ENCODE measurements around the gene ZDHHC7.
"Not testable (repeated sequence)": the region's sequence is repeated elsewhere in the genome, so short reads cannot be mapped to it uniquely, and the experiment has no call there.

The ZDHHC7 gene, protein sequence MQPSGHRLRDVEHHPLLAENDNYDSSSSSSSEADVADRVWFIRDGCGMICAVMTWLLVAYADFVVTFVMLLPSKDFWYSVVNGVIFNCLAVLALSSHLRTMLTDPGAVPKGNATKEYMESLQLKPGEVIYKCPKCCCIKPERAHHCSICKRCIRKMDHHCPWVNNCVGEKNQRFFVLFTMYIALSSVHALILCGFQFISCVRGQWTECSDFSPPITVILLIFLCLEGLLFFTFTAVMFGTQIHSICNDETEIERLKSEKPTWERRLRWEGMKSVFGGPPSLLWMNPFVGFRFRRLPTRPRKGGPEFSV

DNA sequence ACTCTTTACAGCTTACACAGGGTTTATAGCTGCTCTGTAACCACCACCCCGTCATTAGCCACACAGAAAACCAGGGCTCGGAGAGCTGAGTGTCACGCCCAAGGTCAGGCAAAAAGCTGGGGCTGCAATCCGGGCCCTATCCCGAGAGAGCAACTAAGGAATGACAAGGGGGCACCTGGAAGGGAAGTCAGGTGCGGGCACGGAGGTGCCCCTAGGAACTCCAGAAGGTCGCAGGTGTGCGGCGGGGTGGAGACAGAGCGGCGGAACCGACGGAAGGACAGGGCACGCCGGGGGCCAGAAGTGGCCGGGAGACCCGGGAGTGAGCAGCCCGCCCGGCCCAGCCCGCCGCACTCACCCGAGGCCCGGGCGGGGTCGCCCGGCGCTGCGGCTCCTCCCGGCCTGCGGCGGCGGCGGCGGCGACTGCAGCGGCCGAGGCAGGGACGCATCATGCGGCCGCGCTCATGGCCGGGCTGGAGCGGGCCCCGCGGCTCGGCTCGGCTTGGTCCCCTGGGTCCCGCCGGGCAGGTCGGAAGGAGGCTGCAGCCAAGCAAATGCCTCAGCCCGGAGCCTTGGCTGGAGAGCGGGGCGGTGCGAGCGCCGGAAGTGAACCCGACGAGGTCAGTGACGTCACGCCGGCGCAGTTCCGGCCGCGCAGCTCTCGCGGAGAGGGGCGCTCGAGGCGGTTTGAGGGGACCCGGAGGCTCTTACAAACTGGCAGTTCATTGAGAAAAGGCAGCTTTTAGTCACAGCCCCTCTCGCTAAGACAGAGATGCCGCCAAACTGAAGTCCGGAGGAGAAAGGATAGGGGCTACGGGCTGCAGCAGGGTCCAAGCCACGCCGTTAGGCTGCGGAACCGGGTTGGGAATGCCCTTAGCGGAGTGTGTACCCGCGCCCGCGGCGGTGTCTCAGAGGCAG, at the start of gene ZDHHC7:
ZDHHC7 (minus strand) TSS at position 605 of the 915 bp plus-strand sequence. CDS start 20,917 bp downstream, outside the sequence.
- DNase-seq (ENCODE audit: low read depth) = peak; percentile 77

DNA sequence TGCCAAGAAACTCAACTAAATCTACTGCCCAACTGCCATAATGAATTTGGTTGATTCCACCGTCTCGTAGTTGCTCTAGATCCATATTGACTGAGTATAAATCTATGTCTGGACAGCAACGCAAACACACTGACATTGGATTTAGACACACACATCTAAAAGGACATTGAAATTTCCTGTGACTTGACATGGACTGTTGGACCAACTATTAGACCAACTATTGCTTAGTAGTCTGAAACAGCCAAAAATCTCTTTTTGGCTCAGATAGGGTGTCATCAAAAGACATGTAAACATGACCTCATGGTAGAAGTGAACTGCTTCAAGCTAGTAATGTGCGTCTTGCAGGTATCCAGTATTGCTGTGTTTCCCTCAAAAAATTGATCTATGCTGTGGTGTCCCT, 47.6 kb upstream of the ZDHHC7 start:
- no peak for DNase-seq (ENCODE audit: low read depth)

DNA sequence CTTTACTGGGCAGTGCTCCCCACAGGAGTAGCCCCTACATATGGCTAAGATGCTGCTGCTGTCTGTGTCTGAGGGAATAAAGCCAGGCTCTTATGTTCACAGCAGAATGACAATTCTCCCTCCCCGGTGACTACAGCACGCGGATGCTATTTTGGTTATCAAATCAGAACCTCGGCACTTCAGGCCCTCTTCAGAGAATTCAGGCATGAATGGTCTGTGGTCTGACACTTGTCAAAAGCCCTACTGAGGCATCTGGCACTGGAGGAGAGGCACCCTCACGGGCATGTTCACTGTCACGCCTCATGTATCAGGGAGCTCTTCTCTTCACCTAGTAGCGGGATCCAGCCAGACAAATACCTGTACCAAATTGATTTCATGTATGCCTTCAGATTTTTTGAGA, 46.6 kb upstream of the ZDHHC7 start:
- DNase-seq (ENCODE audit: low read depth) = no peak

DNA sequence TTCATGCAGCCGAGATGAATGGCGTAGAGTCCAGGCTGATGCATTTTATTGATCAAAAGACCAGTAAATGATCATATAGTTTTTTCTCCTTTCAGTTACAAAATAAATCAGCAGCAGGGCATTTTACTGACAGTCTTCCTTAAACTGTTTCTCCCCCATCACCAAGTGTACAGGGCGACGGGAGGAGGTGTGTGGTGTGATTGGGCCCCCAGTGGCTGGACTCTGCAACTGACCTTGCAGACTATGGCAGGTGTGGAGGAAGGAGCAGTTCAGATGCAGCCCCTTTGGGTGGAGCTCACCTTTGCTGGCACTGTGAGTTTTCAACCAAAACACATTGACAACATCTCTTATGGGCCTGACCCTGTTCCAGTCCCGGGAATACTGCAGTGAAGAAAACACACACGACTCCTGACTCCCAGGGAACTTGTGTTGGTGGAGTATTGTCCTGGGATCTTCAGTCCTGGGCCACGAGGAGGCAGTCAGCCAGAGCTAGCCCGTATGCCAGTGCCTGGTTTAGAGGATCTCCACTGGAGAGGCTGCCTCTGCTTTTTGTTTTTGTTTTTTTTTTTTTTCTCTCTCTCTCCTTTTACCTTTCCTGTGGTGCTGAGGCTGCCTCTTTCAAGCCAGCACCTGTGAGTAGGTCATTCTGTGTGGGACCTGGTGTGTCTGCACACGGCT, 46.0 kb upstream of the ZDHHC7 start:
- DNase-seq (ENCODE audit: low read depth) = no peak

DNA sequence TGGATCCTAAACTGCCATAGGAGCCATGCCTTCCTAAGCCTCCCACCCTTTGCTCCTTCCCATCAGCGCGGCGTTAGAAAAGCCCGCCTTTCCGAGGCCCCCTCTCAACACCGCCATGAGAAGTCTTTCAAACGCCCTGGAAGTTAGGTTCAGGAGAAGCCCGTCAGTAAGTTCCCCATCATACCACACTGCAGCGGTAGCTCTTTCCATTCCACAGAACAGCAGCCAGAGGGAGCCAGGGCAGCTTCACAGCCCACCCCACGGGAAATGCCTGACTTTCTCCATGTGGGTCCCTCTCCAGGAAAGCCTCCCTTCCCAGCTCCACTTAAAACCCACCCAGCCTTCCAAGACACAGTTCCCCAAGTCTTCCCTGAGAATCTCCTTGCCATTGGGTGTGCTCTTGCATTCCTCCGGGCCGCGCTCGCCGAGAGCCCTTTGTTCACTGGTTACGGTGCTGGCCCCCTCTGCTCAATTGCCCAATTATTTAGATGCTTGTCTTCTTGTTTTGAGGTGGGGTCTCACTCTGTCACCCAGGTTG, 44.9 kb upstream of the ZDHHC7 start:
- no peak for DNase-seq (ENCODE audit: low read depth)

DNA sequence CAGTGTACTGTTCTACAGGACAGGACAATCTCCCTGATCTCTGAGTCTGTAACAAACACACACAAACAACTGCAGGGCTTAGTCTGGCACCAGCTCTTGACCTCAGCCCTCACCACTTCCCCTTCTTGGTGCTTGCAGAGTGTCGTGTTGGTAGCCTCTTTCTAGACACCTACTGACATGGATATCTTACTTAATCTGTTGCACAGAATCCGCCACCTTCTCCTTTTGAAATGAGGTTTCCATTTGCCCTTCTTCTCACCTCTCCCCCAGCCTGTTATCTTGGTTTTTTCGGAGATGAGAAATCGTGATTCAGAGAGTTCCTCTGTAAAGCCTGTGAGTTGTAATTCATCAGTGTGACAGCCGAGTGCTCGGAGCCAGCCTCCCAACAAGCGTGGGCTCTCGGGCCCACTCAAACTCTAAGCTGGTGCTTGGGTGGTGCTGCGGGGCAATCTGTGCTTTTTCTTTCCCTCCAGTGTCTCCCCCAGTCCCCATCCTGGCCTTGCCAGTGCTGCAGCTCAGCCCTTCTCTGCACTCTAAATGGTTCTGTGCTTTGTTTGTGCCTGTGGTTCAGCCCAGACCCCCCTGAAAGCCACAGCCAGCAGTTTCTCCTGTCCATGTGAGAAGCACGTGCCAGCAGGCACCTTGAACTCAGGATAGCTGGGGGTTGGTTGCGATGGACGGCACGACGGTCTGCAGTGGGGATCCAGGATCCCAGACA, 44.3 kb upstream of the ZDHHC7 start:
- DNase-seq (ENCODE audit: low read depth) = peak; percentile 71

DNA sequence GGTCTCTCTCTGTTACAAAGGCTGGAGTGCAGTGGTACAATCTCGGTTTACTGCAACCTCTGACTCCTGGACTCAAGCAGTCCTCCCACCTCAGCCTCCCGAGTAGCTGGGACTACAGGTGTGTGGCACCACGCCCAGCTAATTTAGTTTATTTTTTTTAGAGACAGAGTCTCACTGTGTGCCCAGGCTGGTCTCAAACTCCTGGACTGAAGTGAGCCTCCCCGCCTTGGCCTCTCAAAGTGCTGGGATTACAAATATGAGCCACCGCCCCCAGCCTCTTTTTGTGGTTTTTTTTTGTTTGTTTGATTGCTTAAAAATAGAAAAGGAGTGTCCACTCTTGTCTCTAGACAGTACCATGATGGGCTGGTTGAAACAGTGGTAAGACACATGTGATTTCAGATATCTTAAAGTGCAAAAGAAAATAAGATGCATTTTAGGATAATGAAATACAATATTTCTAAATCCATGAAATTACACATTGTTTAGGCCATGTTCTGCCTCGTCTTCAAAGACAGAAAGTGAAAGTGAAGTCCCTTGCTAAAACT, 43.7 kb upstream of the ZDHHC7 start:
- DNase-seq (ENCODE audit: low read depth) = no peak

DNA sequence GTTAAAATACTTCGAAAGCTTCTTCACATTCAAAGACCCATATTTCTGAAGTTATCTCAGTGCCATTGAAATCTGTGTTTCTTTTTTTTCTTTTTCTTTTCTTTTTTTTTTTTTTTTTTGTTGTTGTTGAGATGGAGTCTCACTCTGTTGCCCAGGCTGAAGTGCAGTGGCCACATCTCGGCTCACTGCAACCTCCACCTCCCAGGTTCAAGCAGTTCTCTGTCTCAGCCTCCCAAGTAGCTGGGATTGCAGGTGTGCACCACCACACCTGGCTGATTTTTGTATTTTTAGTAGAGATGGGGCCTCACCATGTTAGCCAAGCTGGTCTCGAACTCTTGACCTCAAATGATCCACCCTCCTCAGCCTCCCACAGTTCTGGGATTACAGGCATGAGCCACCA, 43.0 kb upstream of the ZDHHC7 start:
- not testable (repeated sequence) for DNase-seq (ENCODE audit: low read depth)

DNA sequence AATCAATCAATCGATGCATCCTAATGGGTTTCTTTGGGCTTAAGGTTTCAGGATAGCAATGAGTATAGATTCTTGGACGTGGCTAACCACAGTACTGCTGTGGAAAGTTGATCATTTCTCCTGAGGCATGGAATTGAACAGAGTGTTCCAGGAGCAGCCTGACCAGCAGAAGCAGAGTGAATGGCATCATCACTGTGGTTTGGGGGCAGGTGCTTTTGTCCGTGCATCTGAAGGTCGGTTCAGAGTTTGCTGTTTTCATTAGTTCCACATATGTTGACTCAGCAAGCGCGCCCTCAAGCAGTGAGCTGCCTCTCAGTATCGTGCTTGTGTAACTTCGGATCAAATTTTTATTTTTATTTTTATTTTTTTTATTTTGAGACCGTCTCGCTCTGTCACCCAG, 41.2 kb upstream of the ZDHHC7 start:
- DNase-seq (ENCODE audit: low read depth) = no peak

DNA sequence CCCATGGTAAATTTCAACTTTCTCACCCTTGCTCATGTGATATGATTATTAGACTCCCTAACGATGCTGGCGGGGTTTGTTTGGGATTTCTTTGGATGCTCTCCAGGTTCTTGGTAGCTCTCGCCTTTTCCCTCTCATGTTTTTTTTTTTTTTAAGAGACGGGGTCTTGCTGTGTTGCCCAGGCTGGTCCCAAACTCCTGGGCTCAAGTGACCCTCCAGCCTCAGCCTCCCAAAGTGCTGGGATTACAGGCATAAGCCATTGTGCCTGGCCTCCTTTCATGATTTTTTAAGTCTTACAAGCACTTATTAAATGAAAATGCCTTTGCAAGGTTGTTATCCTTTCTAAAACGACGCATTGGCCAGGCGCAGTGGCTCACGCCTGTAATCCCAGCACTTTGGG, 40.3 kb upstream of the ZDHHC7 start:
- no peak for DNase-seq (ENCODE audit: low read depth)

DNA sequence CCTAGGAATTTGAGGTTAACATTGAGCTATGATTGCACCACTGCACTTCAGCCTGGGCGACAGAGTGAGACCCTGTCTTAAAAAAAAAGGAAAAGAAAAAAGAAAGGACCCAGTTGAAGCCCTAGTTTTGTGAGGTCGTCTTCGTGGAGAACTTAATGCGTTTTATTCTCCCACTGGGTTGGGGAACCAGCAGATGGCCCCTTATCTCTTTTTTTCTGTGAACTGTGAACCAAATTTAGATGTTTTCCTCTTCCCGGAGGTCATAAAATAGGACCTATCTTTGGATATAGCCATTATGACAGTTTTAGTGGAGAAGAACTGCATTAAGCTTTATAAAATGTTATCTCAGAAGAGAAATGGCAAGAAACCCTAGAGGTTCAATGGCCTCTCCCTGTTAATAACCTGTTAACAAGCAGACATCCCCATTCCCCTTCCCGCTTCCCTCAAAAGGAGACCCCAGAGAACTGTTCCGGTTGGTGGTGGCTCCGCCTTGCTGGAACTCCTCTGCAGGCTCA, 39.8 kb upstream of the ZDHHC7 start:
- no peak for DNase-seq (ENCODE audit: low read depth)

DNA sequence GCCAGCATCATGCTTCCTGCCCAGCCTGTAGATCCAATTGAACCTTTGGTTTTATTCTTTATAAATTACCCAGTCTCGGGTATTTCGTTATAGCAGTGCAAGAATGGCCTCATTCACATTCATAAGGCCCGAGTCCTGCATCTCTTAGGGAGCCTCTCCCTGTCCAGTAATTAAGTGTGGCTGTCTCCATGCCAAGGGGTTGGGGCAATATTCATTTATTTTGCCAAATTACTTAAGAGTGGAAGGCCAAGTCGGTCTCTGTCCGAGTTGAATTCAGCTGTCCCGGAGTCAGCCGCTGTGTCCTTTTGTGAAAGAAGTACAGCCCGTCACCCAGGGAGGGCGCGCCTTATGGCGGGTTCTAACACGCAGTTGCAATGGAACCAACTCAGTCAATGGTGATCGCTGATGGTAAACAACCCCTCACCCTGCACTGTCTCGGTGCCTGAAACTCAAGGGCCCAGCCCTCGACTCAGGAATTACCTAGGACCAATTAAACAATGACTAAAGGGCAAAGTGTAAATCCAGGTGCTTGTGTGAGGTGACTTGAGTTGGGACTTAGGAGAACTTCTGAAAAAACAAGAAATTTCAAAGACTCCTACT, 38.5 kb upstream of the ZDHHC7 start:
- no peak for DNase-seq (ENCODE audit: low read depth)

DNA sequence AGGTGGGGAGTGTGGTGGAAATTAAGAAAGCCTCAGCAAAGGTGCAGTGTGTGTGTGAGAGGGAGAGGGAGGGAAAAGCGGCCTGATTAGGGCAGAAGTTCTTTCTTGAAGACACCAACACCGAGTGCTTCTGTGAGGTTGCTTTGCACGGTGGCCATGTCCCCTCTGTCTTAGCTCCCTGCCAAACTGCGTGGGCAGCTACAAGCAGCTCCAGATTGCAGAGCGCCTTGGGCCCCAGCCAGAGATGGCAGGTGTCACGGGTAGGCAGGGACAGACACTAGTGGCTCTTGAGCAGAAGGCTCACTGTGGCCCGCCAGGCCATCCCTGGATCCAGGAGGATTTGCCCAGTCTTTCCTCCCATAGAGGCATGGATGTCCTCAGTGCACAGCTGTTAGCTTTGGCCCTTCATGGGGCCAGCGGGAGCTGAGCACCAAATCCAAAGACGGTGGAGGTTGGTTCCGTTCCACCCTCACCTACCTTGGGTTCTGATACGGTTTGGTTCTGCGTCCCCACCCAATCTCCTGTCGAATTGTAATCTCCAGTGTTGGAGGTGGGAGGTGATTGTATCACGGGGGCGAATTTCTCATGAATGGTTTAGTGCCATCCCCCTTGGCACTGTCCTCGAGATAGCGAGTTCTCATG, 37.7 kb upstream of the ZDHHC7 start:
- DNase-seq (ENCODE audit: low read depth) = no peak

DNA sequence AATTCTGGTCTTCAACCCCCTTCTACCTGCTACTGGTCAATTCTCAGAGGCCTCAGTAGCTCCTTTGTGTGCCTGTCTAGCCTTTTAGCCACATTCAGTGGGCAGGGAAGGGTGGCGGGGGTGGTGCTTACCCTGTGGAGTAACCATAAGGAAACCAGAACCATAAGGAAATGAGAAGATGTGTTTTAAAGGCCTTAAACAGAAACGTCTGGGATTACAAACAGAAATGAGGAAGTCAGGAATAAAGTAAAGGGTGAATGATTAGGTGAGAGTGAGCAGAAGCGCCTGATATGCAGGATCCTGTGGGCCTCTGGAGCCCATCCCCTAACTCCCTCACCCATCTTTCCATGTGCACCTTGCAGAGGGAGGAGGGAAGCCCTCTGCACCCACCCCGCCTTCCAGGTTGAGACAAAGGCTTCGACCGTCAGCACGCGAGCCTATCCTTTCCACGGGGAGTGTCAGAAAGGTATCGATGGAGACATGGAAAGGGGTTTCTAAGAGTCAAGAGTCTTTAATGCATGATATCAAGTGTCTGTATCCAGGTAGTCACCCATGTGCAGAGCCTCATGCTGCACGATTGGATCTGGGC, 36.6 kb upstream of the ZDHHC7 start:
- DNase-seq (ENCODE audit: low read depth) = no peak

DNA sequence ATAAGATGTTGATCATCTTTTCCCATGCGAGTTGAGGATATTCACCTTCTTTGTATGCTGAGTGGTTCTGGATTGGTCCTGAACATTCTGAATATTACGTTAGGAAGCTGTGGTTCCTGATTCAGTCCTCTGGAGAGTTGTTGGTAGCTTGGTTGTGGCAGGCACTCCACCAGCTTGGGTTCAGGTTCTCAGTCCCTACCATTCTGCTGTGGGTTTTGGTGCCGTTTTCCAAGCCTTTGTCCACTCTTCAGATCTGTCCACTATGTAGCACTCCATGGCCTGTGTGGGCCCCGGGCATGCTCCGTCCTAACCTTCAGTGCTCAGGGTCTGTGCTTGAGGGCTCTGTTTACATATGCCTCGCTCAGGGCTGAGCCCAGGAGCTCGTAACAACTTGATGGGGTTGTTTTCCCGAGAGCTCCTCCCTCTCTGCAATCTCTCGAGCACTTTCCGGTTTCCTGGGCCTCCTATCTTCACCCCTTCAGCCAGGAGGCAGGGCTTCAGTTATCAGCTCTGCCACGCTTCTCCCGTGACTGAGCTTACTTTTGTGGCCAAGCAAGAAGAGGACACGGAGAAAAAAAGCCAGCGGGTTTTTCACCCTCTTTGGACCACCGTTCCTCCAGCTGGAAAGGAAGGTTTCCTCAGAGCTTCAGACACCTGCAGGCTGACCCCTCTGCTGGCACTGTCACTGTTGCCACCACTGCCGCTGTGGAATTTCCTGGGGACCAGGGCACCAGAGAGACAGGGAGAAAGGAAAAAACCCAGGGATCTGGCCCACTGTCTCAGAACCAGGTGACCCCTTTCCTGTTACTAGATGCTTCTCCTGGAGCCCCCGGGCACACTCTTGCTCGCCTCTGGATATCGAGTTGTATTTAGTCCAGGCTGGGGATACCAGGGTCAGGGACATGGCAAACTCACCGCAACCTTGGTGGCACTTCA, 35.9 kb upstream of the ZDHHC7 start:
- no peak for DNase-seq (ENCODE audit: low read depth)

DNA sequence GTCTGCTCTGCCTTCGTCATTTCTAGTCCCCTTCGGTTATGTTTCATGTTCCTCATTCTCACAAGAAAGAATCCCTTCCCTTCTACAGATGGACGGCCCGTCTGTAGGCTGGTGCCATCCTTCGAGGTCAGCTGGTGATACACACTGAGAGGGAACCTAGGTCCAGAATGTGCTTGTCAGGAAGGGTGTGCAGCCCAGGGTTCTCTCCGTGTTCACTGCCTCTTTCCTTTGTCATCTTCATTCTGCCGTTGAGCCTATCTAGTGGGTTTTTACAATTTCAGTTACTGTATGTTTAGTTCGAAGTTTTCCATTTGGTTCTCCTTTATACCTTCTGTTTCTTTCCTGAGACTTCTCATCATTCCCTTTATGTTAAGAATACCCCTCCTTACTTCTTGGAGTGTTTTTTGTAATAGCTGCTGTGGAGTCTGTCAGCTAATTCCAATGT, 35.2 kb upstream of the ZDHHC7 start:
- no peak for DNase-seq (ENCODE audit: low read depth)

DNA sequence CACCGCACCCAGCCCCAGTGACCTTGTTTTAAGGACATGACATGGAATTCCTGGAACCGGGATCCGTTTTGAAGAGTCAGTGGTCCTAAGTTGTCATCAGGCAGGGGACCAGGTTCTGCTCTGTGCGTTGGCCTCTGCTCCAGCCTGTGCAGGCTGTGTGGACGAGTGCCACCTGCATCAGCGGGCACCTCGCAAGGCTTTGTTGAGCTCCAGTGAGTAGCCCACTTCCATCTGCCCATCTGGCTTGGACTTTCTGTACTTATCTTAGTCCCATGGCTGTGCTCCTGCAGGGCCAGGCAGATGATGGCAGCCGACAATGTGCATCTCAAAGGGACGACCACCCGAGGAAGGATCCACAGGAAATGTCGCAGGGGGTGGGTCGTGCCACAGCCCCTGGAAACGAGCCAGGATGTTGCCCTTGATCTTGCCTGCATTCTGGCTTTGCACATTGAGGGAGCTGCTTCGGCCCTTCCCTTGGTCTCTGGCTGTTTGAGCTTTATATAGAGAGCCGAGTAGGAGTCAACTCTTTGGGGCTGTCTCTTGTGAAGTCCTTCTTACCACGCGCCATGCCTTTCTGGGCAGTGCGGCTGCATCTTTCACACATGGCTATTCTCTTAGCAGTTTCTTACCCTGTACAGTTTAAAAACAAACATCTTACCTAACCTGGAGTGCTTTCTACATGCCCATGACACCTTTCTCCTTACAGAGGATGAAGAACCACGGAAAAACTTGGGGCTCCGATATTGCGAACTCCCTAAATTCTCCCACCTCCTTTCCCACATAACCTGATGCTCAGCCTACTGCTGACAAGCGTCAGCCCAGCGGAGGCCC, 34.5 kb upstream of the ZDHHC7 start:
- DNase-seq (ENCODE audit: low read depth) = no peak

DNA sequence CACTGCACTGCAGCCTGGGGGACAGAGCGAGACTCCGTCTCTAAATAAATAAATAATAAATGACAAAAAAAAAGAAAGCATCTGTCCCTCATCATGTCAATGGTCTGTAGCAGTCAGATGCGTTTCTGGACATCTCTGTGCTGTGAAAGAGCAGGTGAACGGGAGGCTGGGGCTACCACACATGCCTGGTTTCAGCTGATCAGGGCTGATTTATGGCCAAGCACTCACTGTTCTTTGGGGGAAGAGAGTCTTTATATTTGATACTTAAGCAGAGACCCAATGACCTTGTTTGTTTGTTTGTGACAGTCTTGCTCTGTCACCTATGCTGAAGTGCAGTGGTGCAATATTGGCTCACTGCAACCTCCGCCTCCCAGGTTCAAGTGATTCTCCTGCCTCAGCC, 33.7 kb upstream of the ZDHHC7 start:
- DNase-seq (ENCODE audit: low read depth) = no peak

Data from activated gamma-delta T cell treated with anti-CD3 and anti-CD28 coated beads, Interleukin-2, amount 50 U/mL, for 16 hours (primary cell).